Activated CD8-positive, alpha-beta T cell treated with anti-CD3 and anti-CD28 coated beads, Interleukin-2, amount 10 ng/mL, durations not matched to agents 7 days and 5 days (primary cell): ENCODE results near the gene ANKRD13A. TPM values are rescaled to one million over a fixed set of nuclear protein-coding genes. Genes with fewer than 3 reads are reported as not detected.

Experiments used
- ATAC-seq: fragments of 150-1000 bp; cut with Tn5 transposase; one replicate; pipeline ENCODE4 v1.10.0; 2021; ENCODE audit warnings: moderate library complexity
- CTCF ChIA-PET: fragments of 350-600 bp; sonication (Branson Sonifier 250); formaldehyde crosslinking; loops from one replicate; lab custom pipeline; 2021; ENCODE audit warnings: antibody characterized with exemption; lab: Charles Lee
- POLR2A ChIA-PET: fragments of 350-600 bp; sonication (Branson Sonifier 250); formaldehyde crosslinking; loops from one replicate; lab custom pipeline; 2021; ENCODE audit warnings: antibody characterized with exemption; lab: Charles Lee
- DNase-seq: peaks from one replicate; pipeline ENCODE4 v3.0.0-alpha.2; 2020
- H3K27ac Mint-ChIP-seq: one replicate; pipeline ENCODE4 v1.8.0; 2021; ENCODE audit warnings: mild to moderate bottlenecking, mixed read lengths
- H3K27me3 Mint-ChIP-seq: one replicate; pipeline ENCODE4 v1.8.0; 2021; ENCODE audit warnings: low read depth, mixed read lengths
- H3K36me3 Mint-ChIP-seq: one replicate; pipeline ENCODE4 v1.8.0; 2021; ENCODE audit warnings: low read depth, mixed read lengths
- H3K4me1 Mint-ChIP-seq: one replicate; pipeline ENCODE4 v1.8.0; 2021; ENCODE audit warnings: low read depth, mixed read lengths
- H3K4me3 Mint-ChIP-seq: one replicate; pipeline ENCODE4 v1.8.0; 2021; ENCODE audit warnings: mild to moderate bottlenecking, mixed read lengths
- H3K9me3 Mint-ChIP-seq: one replicate; pipeline ENCODE4 v1.8.0; 2022; ENCODE audit warnings: mixed read lengths; ENCODE audit not compliant: insufficient read depth
- total RNA-seq, 2 experiments: library from RNA; stranded (reverse); gene quantifications; one replicate each; pipeline ENCODE4 v1.2.3, GENCODE V29; 2021

Gene ANKRD13A
- 10 to 100 TPM; 76.0 to 78.1 TPM for total RNA-seq

GRCh38 chr12:109998904-109999648, at the start of gene ANKRD13A:
TSS of gene ANKRD13A (plus strand) at chr12:109999430. CDS start at chr12:109999689, 259 bp downstream.
- ChIA-PET POLR2A (interaction anchor here (0.6 to 1.5 kb wide), 15 partner anchors 11 to 451 kb away, joined by 3 to 6 read pairs (median 3); partner anchors contain the start of gene ARPC3), CTCF (interaction anchor here (0.6 to 2.4 kb wide), 5 partner anchors 12 to 103 kb away, joined by 3 to 6 read pairs (median 3); no protein-coding TSS in a partner anchor)
- Mint-ChIP-seq H3K27me3 (no peaks in the 10 kb centered on the region), H3K4me1 (peaks cover 52% of the 10 kb centered on the region), H3K36me3 (peaks cover 25% of the 10 kb centered on the region), H3K9me3 (no peaks in the 10 kb centered on the region), H3K27ac (peak within 1 kb of the TSS; percentile 97), H3K4me3 (peak within 1 kb of the TSS; percentile 100)
- peak; percentile 93 for DNase-seq
- peak; percentile 65 for ATAC-seq

- no peak overlapping the region for H3K4me3 Mint-ChIP-seq
- ATAC-seq (no peak), DNase-seq (no peak)
- ChIA-PET CTCF (no interaction called here), POLR2A (no interaction called here)
- H3K9me3 Mint-ChIP-seq, result no peaks in the 10 kb centered on the region
- H3K36me3 Mint-ChIP-seq, result peaks cover 72% of the 10 kb centered on the region
- no peaks in the 10 kb centered on the region for H3K27me3 Mint-ChIP-seq
- H3K27ac Mint-ChIP-seq, result no peak overlapping the region
- peaks cover 28% of the 10 kb centered on the region for H3K4me1 Mint-ChIP-seq
These were observed 48.6 kb upstream of the ANKRD13A start for GRCh38 chr12:109950625-109951024.

GRCh38 chr12:109951136-109951535, 48.1 kb upstream of the ANKRD13A start:
- H3K9me3 Mint-ChIP-seq, result no peaks in the 10 kb centered on the region
- ATAC-seq (no peak), DNase-seq (no peak)
- POLR2A ChIA-PET, result no interaction called here
- H3K4me1 Mint-ChIP-seq, result peaks cover 28% of the 10 kb centered on the region
- no peak overlapping the region for H3K4me3 Mint-ChIP-seq
- no peak overlapping the region for H3K27ac Mint-ChIP-seq
- CTCF ChIA-PET, result no interaction called here
- H3K36me3 Mint-ChIP-seq, result peaks cover 75% of the 10 kb centered on the region
- no peaks in the 10 kb centered on the region for H3K27me3 Mint-ChIP-seq

- DNase-seq (no peak), ATAC-seq (no peak)
- H3K27ac Mint-ChIP-seq, result no peak overlapping the region
- POLR2A ChIA-PET, result no interaction called here
- peaks cover 73% of the 10 kb centered on the region for H3K36me3 Mint-ChIP-seq
- H3K9me3 Mint-ChIP-seq, result no peaks in the 10 kb centered on the region
- H3K27me3 Mint-ChIP-seq, result no peaks in the 10 kb centered on the region
- H3K4me3 Mint-ChIP-seq, result no peak overlapping the region
- H3K4me1 Mint-ChIP-seq, result peaks cover 22% of the 10 kb centered on the region
- CTCF ChIA-PET, result no interaction called here
These were observed 47.5 kb upstream of the ANKRD13A start for GRCh38 chr12:109951751-109952150.

- POLR2A ChIA-PET, result no interaction called here
- CTCF ChIA-PET, result interaction anchor here (1.2 kb wide), 1 partner anchor 9 kb away, joined by 3 read pairs; no protein-coding TSS in a partner anchor
- ATAC-seq, result peak; percentile 47
These were observed 46.9 kb upstream of the ANKRD13A start for GRCh38 chr12:109952160-109952858.

GRCh38 chr12:109952873-109953272, 46.4 kb upstream of the ANKRD13A start:
- ChIA-PET CTCF (interaction anchor here (1.2 kb wide), 1 partner anchor 9 kb away, joined by 3 read pairs; no protein-coding TSS in a partner anchor), POLR2A (no interaction called here)
- ATAC-seq, result no peak
- H3K27ac Mint-ChIP-seq, result peak overlapping the region; percentile 2
- no peak for DNase-seq
- no peaks in the 10 kb centered on the region for H3K9me3 Mint-ChIP-seq
- H3K36me3 Mint-ChIP-seq, result peaks cover 67% of the 10 kb centered on the region
- H3K4me3 Mint-ChIP-seq, result no peak overlapping the region
- no peaks in the 10 kb centered on the region for H3K27me3 Mint-ChIP-seq
- peaks cover 11% of the 10 kb centered on the region for H3K4me1 Mint-ChIP-seq

More at GRCh38 chr12:109952160-109952858, 46.9 kb upstream of the ANKRD13A start:
- Mint-ChIP-seq H3K27ac (peak overlapping the region; percentile 1), H3K36me3 (peaks cover 71% of the 10 kb centered on the region), H3K4me3 (no peak overlapping the region), H3K27me3 (no peaks in the 10 kb centered on the region), H3K9me3 (no peaks in the 10 kb centered on the region), H3K4me1 (peaks cover 16% of the 10 kb centered on the region)
- no peak for DNase-seq

- ATAC-seq, result no peak
- Mint-ChIP-seq H3K9me3 (no peaks in the 10 kb centered on the region), H3K36me3 (peaks cover 66% of the 10 kb centered on the region), H3K4me3 (no peak overlapping the region), H3K27ac (peak overlapping the region; percentile 16), H3K27me3 (no peaks in the 10 kb centered on the region), H3K4me1 (peaks cover 4% of the 10 kb centered on the region)
- POLR2A ChIA-PET, result interaction anchor here (1.5 kb wide), 1 partner anchor 11 kb away, joined by 4 read pairs; no protein-coding TSS in a partner anchor
- CTCF ChIA-PET, result interaction anchor here (1.2 kb wide), 1 partner anchor 8 kb away, joined by 3 read pairs; no protein-coding TSS in a partner anchor
- DNase-seq, result no peak
These were observed 45.6 kb upstream of the ANKRD13A start for GRCh38 chr12:109953656-109954055.

GRCh38 chr12:109958374-109958773, 40.9 kb upstream of the ANKRD13A start:
- ChIA-PET CTCF (no interaction called here), POLR2A (no interaction called here)
- Mint-ChIP-seq H3K27me3 (no peaks in the 10 kb centered on the region), H3K27ac (no peak overlapping the region), H3K4me1 (no peaks in the 10 kb centered on the region), H3K9me3 (no peaks in the 10 kb centered on the region), H3K4me3 (no peak overlapping the region), H3K36me3 (peaks cover 53% of the 10 kb centered on the region)
- DNase-seq, result no peak
- no peak for ATAC-seq

- Mint-ChIP-seq H3K27me3 (no peaks in the 10 kb centered on the region), H3K36me3 (peaks cover 50% of the 10 kb centered on the region), H3K4me3 (no peak overlapping the region), H3K9me3 (no peaks in the 10 kb centered on the region), H3K4me1 (no peaks in the 10 kb centered on the region), H3K27ac (no peak overlapping the region)
- DNase-seq (no peak), ATAC-seq (no peak)
- CTCF ChIA-PET, result no interaction called here
- POLR2A ChIA-PET, result no interaction called here
These were observed 39.7 kb upstream of the ANKRD13A start for GRCh38 chr12:109959411-109960093.

- no peaks in the 10 kb centered on the region for H3K27me3 Mint-ChIP-seq
- H3K36me3 Mint-ChIP-seq, result peaks cover 54% of the 10 kb centered on the region
- H3K27ac Mint-ChIP-seq, result no peak overlapping the region
- H3K9me3 Mint-ChIP-seq, result no peaks in the 10 kb centered on the region
- CTCF ChIA-PET, result interaction anchor here (1.2 kb wide), 1 partner anchor 8 kb away, joined by 3 read pairs; no protein-coding TSS in a partner anchor
- H3K4me3 Mint-ChIP-seq, result no peak overlapping the region
- DNase-seq (no peak), ATAC-seq (no peak)
- POLR2A ChIA-PET, result no interaction called here
- H3K4me1 Mint-ChIP-seq, result no peaks in the 10 kb centered on the region
These were observed 38.0 kb upstream of the ANKRD13A start for GRCh38 chr12:109961201-109961600.

GRCh38 chr12:109961612-109962011, 37.6 kb upstream of the ANKRD13A start:
- Mint-ChIP-seq H3K27ac (no peak overlapping the region), H3K4me1 (peaks cover 3% of the 10 kb centered on the region), H3K4me3 (no peak overlapping the region), H3K9me3 (no peaks in the 10 kb centered on the region), H3K36me3 (peaks cover 54% of the 10 kb centered on the region), H3K27me3 (no peaks in the 10 kb centered on the region)
- no peak for DNase-seq
- ATAC-seq, result no peak
- CTCF ChIA-PET, result interaction anchor here (1.2 kb wide), 1 partner anchor 9 kb away, joined by 3 read pairs; no protein-coding TSS in a partner anchor
- POLR2A ChIA-PET, result no interaction called here
